ENCODE data around the gene DNAJC12.
"Not testable (repeated sequence)": the region's sequence is repeated elsewhere in the genome, so short reads cannot be mapped to it uniquely, and the experiment has no call there.

The DNAJC12 gene

GRCh38 chr10:67836488-67836887 lies 1.5 kb downstream of the DNAJC12 start:
- H3K27ac ChIP-seq (ENCODE audit: low read length) = no peak overlapping the region
- H3K4me3 ChIP-seq (ENCODE audit: low read length) = no peak overlapping the region
- H3K9ac ChIP-seq (ENCODE audit: low read depth, low read length) = no peak overlapping the region

GRCh38 chr10:67835541-67836394 lies 2.2 kb downstream of the DNAJC12 start:
- H3K27ac ChIP-seq (ENCODE audit: low read length); H3K4me1 ChIP-seq (ENCODE audit: insufficient read depth, low read length); H3K9me3 ChIP-seq (ENCODE audit: insufficient read depth, low read depth, low read length); H3K4me3 ChIP-seq (ENCODE audit: low read length); H3K27me3 ChIP-seq (ENCODE audit: insufficient read depth, low read length); H3K36me3 ChIP-seq (ENCODE audit: insufficient read depth, low read depth, low read length); H3K9ac ChIP-seq (ENCODE audit: low read depth, low read length): not testable (repeated sequence)

More at GRCh38 chr10:67836488-67836887, 1.5 kb downstream of the DNAJC12 start:
- no peaks in the 10 kb centered on the region for H3K36me3 ChIP-seq (ENCODE audit: insufficient read depth, low read depth, low read length)
- H3K27me3 ChIP-seq (ENCODE audit: insufficient read depth, low read length) = no peaks in the 10 kb centered on the region
- peaks cover 4% of the 10 kb centered on the region; the same call in 1 of the 2 replicates for H3K9me3 ChIP-seq (ENCODE audit: insufficient read depth, low read depth, low read length)
- peaks cover 4% of the 10 kb centered on the region; the same call in 1 of the 2 replicates for H3K4me1 ChIP-seq (ENCODE audit: insufficient read depth, low read length)

GRCh38 chr10:67834375-67834774 lies 3.6 kb downstream of the DNAJC12 start:
- Histone ChIP-seq H3K9me3 (ENCODE audit: insufficient read depth, low read depth, low read length) (no peaks in the 10 kb centered on the region), H3K4me3 (ENCODE audit: low read length) (no peak overlapping the region), H3K4me1 (ENCODE audit: insufficient read depth, low read length) (peaks cover 4% of the 10 kb centered on the region; the same call in 1 of the 2 replicates), H3K36me3 (ENCODE audit: insufficient read depth, low read depth, low read length) (no peaks in the 10 kb centered on the region), H3K9ac (ENCODE audit: low read depth, low read length) (no peak overlapping the region), H3K27ac (ENCODE audit: low read length) (no peak overlapping the region), H3K27me3 (ENCODE audit: insufficient read depth, low read length) (no peaks in the 10 kb centered on the region)

GRCh38 chr10:67827811-67828210 lies 10.2 kb downstream of the DNAJC12 start:
- no peaks in the 10 kb centered on the region for H3K36me3 ChIP-seq (ENCODE audit: insufficient read depth, low read depth, low read length)
- H3K9me3 ChIP-seq (ENCODE audit: insufficient read depth, low read depth, low read length) = no peaks in the 10 kb centered on the region
- no peaks in the 10 kb centered on the region for H3K27me3 ChIP-seq (ENCODE audit: insufficient read depth, low read length)
- no peak overlapping the region for H3K9ac ChIP-seq (ENCODE audit: low read depth, low read length)
- no peak overlapping the region for H3K27ac ChIP-seq (ENCODE audit: low read length)
- no peak overlapping the region for H3K4me3 ChIP-seq (ENCODE audit: low read length)
- H3K4me1 ChIP-seq (ENCODE audit: insufficient read depth, low read length) = no peaks in the 10 kb centered on the region

GRCh38 chr10:67819768-67820204 lies 18.2 kb downstream of the DNAJC12 start:
- no peaks in the 10 kb centered on the region for H3K4me1 ChIP-seq (ENCODE audit: insufficient read depth, low read length)
- no peaks in the 10 kb centered on the region for H3K27me3 ChIP-seq (ENCODE audit: insufficient read depth, low read length)
- no peaks in the 10 kb centered on the region for H3K9me3 ChIP-seq (ENCODE audit: insufficient read depth, low read depth, low read length)
- no peak overlapping the region for H3K27ac ChIP-seq (ENCODE audit: low read length)
- no peak overlapping the region for H3K9ac ChIP-seq (ENCODE audit: low read depth, low read length)
- H3K36me3 ChIP-seq (ENCODE audit: insufficient read depth, low read depth, low read length) = no peaks in the 10 kb centered on the region
- no peak overlapping the region for H3K4me3 ChIP-seq (ENCODE audit: low read length)

GRCh38 chr10:67818323-67818722 lies 19.7 kb downstream of the DNAJC12 start:
- Histone ChIP-seq H3K36me3 (ENCODE audit: insufficient read depth, low read depth, low read length) (no peaks in the 10 kb centered on the region), H3K27ac (ENCODE audit: low read length) (no peak overlapping the region), H3K9me3 (ENCODE audit: insufficient read depth, low read depth, low read length) (no peaks in the 10 kb centered on the region), H3K4me1 (ENCODE audit: insufficient read depth, low read length) (no peaks in the 10 kb centered on the region), H3K27me3 (ENCODE audit: insufficient read depth, low read length) (no peaks in the 10 kb centered on the region), H3K9ac (ENCODE audit: low read depth, low read length) (no peak overlapping the region), H3K4me3 (ENCODE audit: low read length) (no peak overlapping the region)

- Histone ChIP-seq H3K9me3 (ENCODE audit: insufficient read depth, low read depth, low read length) (no peaks in the 10 kb centered on the region), H3K4me3 (ENCODE audit: low read length) (no peak overlapping the region), H3K36me3 (ENCODE audit: insufficient read depth, low read depth, low read length) (no peaks in the 10 kb centered on the region), H3K27ac (ENCODE audit: low read length) (no peak overlapping the region), H3K9ac (ENCODE audit: low read depth, low read length) (no peak overlapping the region), H3K4me1 (ENCODE audit: insufficient read depth, low read length) (no peaks in the 10 kb centered on the region), H3K27me3 (ENCODE audit: insufficient read depth, low read length) (no peaks in the 10 kb centered on the region)
Measured at GRCh38 chr10:67816719-67817118, 21.3 kb downstream of the DNAJC12 start.

GRCh38 chr10:67815571-67816059 lies 22.4 kb downstream of the DNAJC12 start:
- Histone ChIP-seq H3K36me3 (ENCODE audit: insufficient read depth, low read depth, low read length) (no peaks in the 10 kb centered on the region), H3K4me1 (ENCODE audit: insufficient read depth, low read length) (no peaks in the 10 kb centered on the region), H3K4me3 (ENCODE audit: low read length) (no peak overlapping the region), H3K27me3 (ENCODE audit: insufficient read depth, low read length) (no peaks in the 10 kb centered on the region), H3K27ac (ENCODE audit: low read length) (no peak overlapping the region), H3K9me3 (ENCODE audit: insufficient read depth, low read depth, low read length) (no peaks in the 10 kb centered on the region), H3K9ac (ENCODE audit: low read depth, low read length) (no peak overlapping the region)

GRCh38 chr10:67812007-67812406 lies 26.0 kb downstream of the DNAJC12 start:
- Histone ChIP-seq H3K9ac (ENCODE audit: low read depth, low read length) (no peak overlapping the region), H3K4me3 (ENCODE audit: low read length) (no peak overlapping the region), H3K4me1 (ENCODE audit: insufficient read depth, low read length) (peaks cover 14% of the 10 kb centered on the region; the same call in 1 of the 2 replicates), H3K27me3 (ENCODE audit: insufficient read depth, low read length) (no peaks in the 10 kb centered on the region), H3K27ac (ENCODE audit: low read length) (no peak overlapping the region), H3K36me3 (ENCODE audit: insufficient read depth, low read depth, low read length) (no peaks in the 10 kb centered on the region), H3K9me3 (ENCODE audit: insufficient read depth, low read depth, low read length) (no peaks in the 10 kb centered on the region)

- Histone ChIP-seq H3K27me3 (ENCODE audit: insufficient read depth, low read length) (no peaks in the 10 kb centered on the region), H3K9ac (ENCODE audit: low read depth, low read length) (no peak overlapping the region), H3K4me1 (ENCODE audit: insufficient read depth, low read length) (peaks cover 14% of the 10 kb centered on the region; the same call in 1 of the 2 replicates), H3K9me3 (ENCODE audit: insufficient read depth, low read depth, low read length) (no peaks in the 10 kb centered on the region), H3K4me3 (ENCODE audit: low read length) (no peak overlapping the region), H3K36me3 (ENCODE audit: insufficient read depth, low read depth, low read length) (no peaks in the 10 kb centered on the region), H3K27ac (ENCODE audit: low read length) (no peak overlapping the region)
Measured at GRCh38 chr10:67809107-67809506, 28.9 kb downstream of the DNAJC12 start.

- no peak overlapping the region for H3K4me3 ChIP-seq (ENCODE audit: low read length)
- H3K9me3 ChIP-seq (ENCODE audit: insufficient read depth, low read depth, low read length) = no peaks in the 10 kb centered on the region
- no peak overlapping the region for H3K9ac ChIP-seq (ENCODE audit: low read depth, low read length)
- no peaks in the 10 kb centered on the region for H3K27me3 ChIP-seq (ENCODE audit: insufficient read depth, low read length)
- H3K4me1 ChIP-seq (ENCODE audit: insufficient read depth, low read length) = peaks cover 14% of the 10 kb centered on the region; the same call in 1 of the 2 replicates
- no peaks in the 10 kb centered on the region for H3K36me3 ChIP-seq (ENCODE audit: insufficient read depth, low read depth, low read length)
- no peak overlapping the region for H3K27ac ChIP-seq (ENCODE audit: low read length)
Measured at GRCh38 chr10:67808704-67809103, 29.3 kb downstream of the DNAJC12 start.

GRCh38 chr10:67807855-67808456 lies 30.0 kb downstream of the DNAJC12 start:
- Histone ChIP-seq H3K27me3 (ENCODE audit: insufficient read depth, low read length) (no peaks in the 10 kb centered on the region), H3K36me3 (ENCODE audit: insufficient read depth, low read depth, low read length) (no peaks in the 10 kb centered on the region), H3K9me3 (ENCODE audit: insufficient read depth, low read depth, low read length) (no peaks in the 10 kb centered on the region), H3K4me3 (ENCODE audit: low read length) (no peak overlapping the region), H3K27ac (ENCODE audit: low read length) (no peak overlapping the region), H3K9ac (ENCODE audit: low read depth, low read length) (no peak overlapping the region), H3K4me1 (ENCODE audit: insufficient read depth, low read length) (peaks cover 14% of the 10 kb centered on the region; the same call in 1 of the 2 replicates)

Measured in iPS-20b (cell line).